Tibial artery (tissue), 4 donors: ENCODE data around the gene SACM1L.

Experiments
- DNase-seq, 2 donors: peaks; one replicate each; pipeline ENCODE4 v3.0.0-alpha.2; 2019
- H3K27ac ChIP-seq, 2 donors: fragments of 200-600 bp; sonication (generic) in 1 of 2; 1 replicate in 1 of 2; 2 replicates in 1 of 2; pipeline ENCODE4 v1.5.1; 2018 to 2019; ENCODE audit warnings: mild to moderate bottlenecking in 1 of 2
- H3K27me3 ChIP-seq, 2 donors: fragments of 200-600 bp; sonication (generic) in 1 of 2; one replicate each; pipeline versions ENCODE4 v1.5.1 to v1.6.0; 2016 to 2019
- H3K36me3 ChIP-seq, 3 donors: fragments of 200-600 bp; sonication (generic) in 2 of 3; one replicate each; pipeline ENCODE4 v1.5.1; 2016 to 2019; ENCODE audit warnings: mild to moderate bottlenecking in 2 of 3
- H3K4me1 ChIP-seq, 4 donors: fragments of 200-600 bp; sonication (generic) in 2 of 4; 1 replicate in 3 of 4; 2 replicates in 1 of 4; pipeline ENCODE4 v1.5.1; 2016 to 2019
- H3K4me3 ChIP-seq, 2 donors: fragments of 200-600 bp; sonication (generic) in 1 of 2; 1 replicate in 1 of 2; 2 replicates in 1 of 2; pipeline ENCODE4 v1.5.1; 2018 to 2019; ENCODE audit warnings: mild to moderate bottlenecking in 2 of 2
- H3K9me3 ChIP-seq, 3 donors: fragments of 200-600 bp; sonication (generic) in 1 of 3; one replicate each; pipeline ENCODE4 v1.5.1; 2016 to 2019
- CTCF ChIP-seq, 2 experiments: fragments of 200-600 bp in 1 of 2; fragments of 450-650 bp in 1 of 2; IDR thresholded peaks; one replicate each; pipeline ENCODE4 v1.5.1; 2017 to 2019; ENCODE audit warnings: antibody characterized with exemption in 2 of 2, mild to moderate bottlenecking in 1 of 2, moderate library complexity in 1 of 2
- intact Hi-C: fragments of 100-400 bp; cut with DNase I; formaldehyde crosslinking; loops from one replicate; pipeline ENCODE4 v1.15.0; 2023; ENCODE audit warnings: low total_unique reads

The SACM1L gene

GRCh38 chr3:45660567-45660901, 28.7 kb upstream of the SACM1L start:
- peaks cover 0 to 38% (median 7%) of the 10 kb centered on the region in 4 donors for H3K4me1 ChIP-seq

GRCh38 chr3:45664578-45664977, 24.6 kb upstream of the SACM1L start:
- Histone ChIP-seq H3K27me3 (no peaks in the 10 kb centered on the region), H3K4me3 (peak overlapping the region; percentile 3 to 28), H3K27ac (peak overlapping the region in 1 of 2 donors; percentile 4), H3K9me3 (no peaks in the 10 kb centered on the region), H3K36me3 (peaks cover 8 to 13% (median 9%) of the 10 kb centered on the region in 3 donors), H3K4me1 (peaks cover 7 to 61% (median 31%) of the 10 kb centered on the region in 4 donors)
- intact Hi-C loops: loop anchor here (10.0 kb wide), 1 partner anchor 630 kb away; no protein-coding TSS in a partner anchor
- no peak for TF ChIP-seq CTCF (IDR thresholded peaks at IDR 0.05)
- no peak for DNase-seq

More at GRCh38 chr3:45660567-45660901, 28.7 kb upstream of the SACM1L start:
- no peaks in the 10 kb centered on the region for H3K27me3 ChIP-seq
- intact Hi-C loops: loop anchor here (2.0 to 10.0 kb wide), 2 partner anchors 150 to 626 kb away; no protein-coding TSS in a partner anchor
- DNase-seq: no peak
- H3K36me3 ChIP-seq: no peaks in the 10 kb centered on the region
- H3K9me3 ChIP-seq: no peaks in the 10 kb centered on the region
- H3K4me3 ChIP-seq: no peak overlapping the region
- no peak overlapping the region for H3K27ac ChIP-seq
- no peak for TF ChIP-seq CTCF (IDR thresholded peaks at IDR 0.05)

GRCh38 chr3:45665101-45665572, 24.1 kb upstream of the SACM1L start:
- no peak for DNase-seq
- intact Hi-C loops: loop anchor here (10.0 kb wide), 1 partner anchor 630 kb away; no protein-coding TSS in a partner anchor
- H3K36me3 ChIP-seq: peaks cover 8 to 15% (median 9%) of the 10 kb centered on the region in 3 donors
- H3K4me3 ChIP-seq: peak overlapping the region; percentile 3 to 28
- peak in 1 of 2 experiments; percentile 34 for TF ChIP-seq CTCF (IDR thresholded peaks at IDR 0.05)
- H3K9me3 ChIP-seq: no peaks in the 10 kb centered on the region
- peaks cover 7 to 56% (median 31%) of the 10 kb centered on the region in 4 donors for H3K4me1 ChIP-seq
- H3K27ac ChIP-seq: peak overlapping the region in 1 of 2 donors; percentile 4
- no peaks in the 10 kb centered on the region for H3K27me3 ChIP-seq

- peaks cover 8 to 15% (median 9%) of the 10 kb centered on the region in 3 donors for H3K36me3 ChIP-seq
- peak in 1 of 2 donors; percentile 40 for DNase-seq
- no peak for TF ChIP-seq CTCF (IDR thresholded peaks at IDR 0.05)
- H3K4me3 ChIP-seq: no peak overlapping the region
- H3K27me3 ChIP-seq: no peaks in the 10 kb centered on the region
- H3K4me1 ChIP-seq: peaks cover 7 to 59% (median 42%) of the 10 kb centered on the region in 4 donors
- intact Hi-C loops: loop anchor here (10.0 kb wide), 1 partner anchor 632 kb away; no protein-coding TSS in a partner anchor
- peak overlapping the region; percentile 42 to 61 for H3K27ac ChIP-seq
- H3K9me3 ChIP-seq: no peaks in the 10 kb centered on the region
These were observed 22.3 kb upstream of the SACM1L start for GRCh38 chr3:45666757-45667431.

GRCh38 chr3:45667569-45667934, 21.6 kb upstream of the SACM1L start:
- Histone ChIP-seq H3K36me3 (peaks cover 9 to 15% (median 11%) of the 10 kb centered on the region in 3 donors), H3K27me3 (no peaks in the 10 kb centered on the region), H3K4me3 (no peak overlapping the region), H3K4me1 (peaks cover 7 to 59% (median 45%) of the 10 kb centered on the region in 4 donors), H3K9me3 (no peaks in the 10 kb centered on the region), H3K27ac (peak overlapping the region; percentile 42 to 61)
- no peak for TF ChIP-seq CTCF (IDR thresholded peaks at IDR 0.05)
- DNase-seq: no peak
- intact Hi-C loops: loop anchor here (10.0 kb wide), 1 partner anchor 633 kb away; no protein-coding TSS in a partner anchor
